Neutrophil (primary cell): ENCODE measurements around the gene LEMD1.

Experiments
- H3K27ac ChIP-seq: fragments of 200-600 bp; sonication (generic); 2 replicates; pipeline ENCODE4 v1.5.1; 2016; ENCODE audit warnings: mild to moderate bottlenecking, moderate library complexity
- H3K27me3 ChIP-seq: fragments of 200-600 bp; sonication (generic); 2 replicates; pipeline ENCODE4 v1.6.0; 2016; ENCODE audit warnings: mild to moderate bottlenecking
- H3K36me3 ChIP-seq: fragments of 200-600 bp; sonication (generic); 2 replicates; pipeline ENCODE4 v1.5.1; 2017
- H3K4me1 ChIP-seq, 2 experiments: fragments of 200-600 bp in 1 of 2; sonication (generic) in 1 of 2; 1 replicate in 1 of 2; 2 replicates in 1 of 2; pipeline versions ENCODE4 v1.5.1 to v1.6.1; 2013 to 2016; ENCODE audit warnings: low read depth in 1 of 2, low read length in 1 of 2, mild to moderate bottlenecking in 1 of 2, moderate library complexity in 1 of 2; ENCODE audit not compliant: control insufficient read depth in 1 of 2, insufficient read depth in 1 of 2
- H3K4me3 ChIP-seq, 2 experiments: fragments of 200-600 bp in 1 of 2; sonication (generic) in 1 of 2; 1 replicate in 1 of 2; 2 replicates in 1 of 2; pipeline ENCODE4 v1.5.1; 2013 to 2016; ENCODE audit warnings: low read depth in 1 of 2, low read length in 1 of 2, mild to moderate bottlenecking in 1 of 2, moderate library complexity in 1 of 2
- H3K9me3 ChIP-seq: fragments of 200-600 bp; sonication (generic); 2 replicates; pipeline ENCODE4 v1.5.1; 2016
- TF ChIP-seq, protein P1 (sequence below): fragments of 200-600 bp; sonication (generic); IDR thresholded peaks from 2 replicates; pipeline ENCODE4 v1.5.1; 2016; ENCODE audit warnings: antibody characterized with exemption

LEMD1 gene

GRCh38 chr1:205373022-205373797 is 48.6 kb downstream of the LEMD1 start:
- Histone ChIP-seq H3K4me3 (no peak overlapping the region), H3K27me3 (peaks cover 87% of the 10 kb centered on the region), H3K36me3 (no peaks in the 10 kb centered on the region), H3K27ac (no peak overlapping the region), H3K9me3 (no peaks in the 10 kb centered on the region), H3K4me1 (no peaks in the 10 kb centered on the region)
- TF ChIP-seq, protein P1, sequence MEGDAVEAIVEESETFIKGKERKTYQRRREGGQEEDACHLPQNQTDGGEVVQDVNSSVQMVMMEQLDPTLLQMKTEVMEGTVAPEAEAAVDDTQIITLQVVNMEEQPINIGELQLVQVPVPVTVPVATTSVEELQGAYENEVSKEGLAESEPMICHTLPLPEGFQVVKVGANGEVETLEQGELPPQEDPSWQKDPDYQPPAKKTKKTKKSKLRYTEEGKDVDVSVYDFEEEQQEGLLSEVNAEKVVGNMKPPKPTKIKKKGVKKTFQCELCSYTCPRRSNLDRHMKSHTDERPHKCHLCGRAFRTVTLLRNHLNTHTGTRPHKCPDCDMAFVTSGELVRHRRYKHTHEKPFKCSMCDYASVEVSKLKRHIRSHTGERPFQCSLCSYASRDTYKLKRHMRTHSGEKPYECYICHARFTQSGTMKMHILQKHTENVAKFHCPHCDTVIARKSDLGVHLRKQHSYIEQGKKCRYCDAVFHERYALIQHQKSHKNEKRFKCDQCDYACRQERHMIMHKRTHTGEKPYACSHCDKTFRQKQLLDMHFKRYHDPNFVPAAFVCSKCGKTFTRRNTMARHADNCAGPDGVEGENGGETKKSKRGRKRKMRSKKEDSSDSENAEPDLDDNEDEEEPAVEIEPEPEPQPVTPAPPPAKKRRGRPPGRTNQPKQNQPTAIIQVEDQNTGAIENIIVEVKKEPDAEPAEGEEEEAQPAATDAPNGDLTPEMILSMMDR: no peak

GRCh38 chr1:205371871-205372660 is 49.8 kb downstream of the LEMD1 start:
- no peaks in the 10 kb centered on the region for H3K36me3 ChIP-seq
- H3K27ac ChIP-seq: no peak overlapping the region
- peaks cover 76% of the 10 kb centered on the region for H3K27me3 ChIP-seq
- no peaks in the 10 kb centered on the region for H3K9me3 ChIP-seq
- no peaks in the 10 kb centered on the region for H3K4me1 ChIP-seq
- H3K4me3 ChIP-seq: no peak overlapping the region
- TF ChIP-seq, protein P1: no peak

DNA sequence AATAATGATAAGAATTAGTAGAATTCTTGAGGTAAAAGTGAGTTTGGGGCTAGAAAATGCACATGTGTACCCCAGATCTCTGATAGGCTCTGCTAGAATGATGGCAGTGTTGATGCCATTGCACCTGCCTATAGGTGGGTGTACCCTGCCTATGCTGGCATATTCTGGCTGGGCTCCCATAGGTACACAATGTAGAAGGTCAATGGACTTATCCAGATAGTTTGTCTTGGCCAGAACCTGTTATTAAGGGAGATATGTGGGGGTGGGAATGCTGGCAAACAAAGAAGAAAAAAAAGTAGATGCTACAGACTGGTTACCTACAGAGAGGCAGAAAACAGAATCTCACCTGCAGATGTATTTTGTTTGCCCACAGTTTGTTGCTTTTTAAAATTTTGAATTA is 51.1 kb downstream of the LEMD1 start:
- H3K27ac ChIP-seq: no peak overlapping the region
- H3K9me3 ChIP-seq: no peaks in the 10 kb centered on the region
- TF ChIP-seq, protein P1: no peak
- peaks cover 63% of the 10 kb centered on the region for H3K27me3 ChIP-seq
- no peaks in the 10 kb centered on the region for H3K4me1 ChIP-seq
- H3K36me3 ChIP-seq: no peaks in the 10 kb centered on the region
- H3K4me3 ChIP-seq: no peak overlapping the region

DNA sequence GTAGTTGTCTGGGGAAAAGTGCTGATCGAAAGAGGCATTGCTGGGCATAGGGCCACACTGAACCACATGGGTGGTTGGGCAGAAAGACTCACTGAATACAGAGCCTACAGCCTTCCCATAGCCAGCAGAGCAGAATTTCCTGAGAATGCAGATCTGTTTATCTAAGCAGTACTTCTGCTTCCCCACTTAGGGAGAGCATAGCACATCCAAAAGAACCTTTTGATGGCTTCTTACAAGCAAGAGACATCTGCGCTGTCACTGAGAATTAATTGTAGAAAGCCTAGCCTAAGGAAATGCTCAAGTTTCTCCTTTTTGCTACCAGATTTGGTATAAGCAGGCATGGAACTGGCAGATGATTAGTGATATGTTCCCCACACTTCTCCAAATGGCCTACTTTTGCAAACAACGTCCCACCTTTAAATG is 52.1 kb downstream of the LEMD1 start:
- H3K4me1 ChIP-seq: no peaks in the 10 kb centered on the region
- TF ChIP-seq, protein P1: no peak
- H3K27ac ChIP-seq: no peak overlapping the region
- H3K9me3 ChIP-seq: no peaks in the 10 kb centered on the region
- no peaks in the 10 kb centered on the region for H3K36me3 ChIP-seq
- no peak overlapping the region for H3K4me3 ChIP-seq
- H3K27me3 ChIP-seq: peaks cover 55% of the 10 kb centered on the region

DNA sequence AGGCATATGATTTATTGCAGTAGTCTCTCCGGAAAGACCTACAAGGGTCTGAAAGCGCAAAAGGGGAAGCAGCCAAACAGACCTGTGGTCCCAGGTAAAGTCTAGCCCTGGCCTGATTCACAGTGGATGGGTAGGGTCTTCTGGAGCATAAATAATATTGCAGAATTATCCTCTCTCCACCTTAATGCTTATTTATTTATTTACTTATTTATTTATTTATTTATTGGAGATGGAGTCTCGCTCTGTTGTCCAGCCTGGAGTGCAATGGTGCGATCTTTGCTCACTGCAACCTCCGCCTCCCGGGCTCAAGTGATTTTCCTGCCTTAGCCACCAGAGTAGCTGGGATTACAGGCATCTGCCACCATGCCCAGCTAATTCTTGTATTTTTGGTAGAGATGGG is 53.4 kb downstream of the LEMD1 start:
- TF ChIP-seq, protein P1: no peak
- Histone ChIP-seq H3K4me3 (no peak overlapping the region), H3K27ac (no peak overlapping the region), H3K9me3 (no peaks in the 10 kb centered on the region), H3K4me1 (no peaks in the 10 kb centered on the region), H3K36me3 (no peaks in the 10 kb centered on the region), H3K27me3 (peaks cover 47% of the 10 kb centered on the region)
